ENCODE results near the gene TBX5. TPM values are rescaled to one million over a fixed set of nuclear protein-coding genes. Genes with fewer than 3 reads are reported as not detected.

The TBX5 gene
- total RNA-seq, 1 donor from 2014 or later = not detected

DNA sequence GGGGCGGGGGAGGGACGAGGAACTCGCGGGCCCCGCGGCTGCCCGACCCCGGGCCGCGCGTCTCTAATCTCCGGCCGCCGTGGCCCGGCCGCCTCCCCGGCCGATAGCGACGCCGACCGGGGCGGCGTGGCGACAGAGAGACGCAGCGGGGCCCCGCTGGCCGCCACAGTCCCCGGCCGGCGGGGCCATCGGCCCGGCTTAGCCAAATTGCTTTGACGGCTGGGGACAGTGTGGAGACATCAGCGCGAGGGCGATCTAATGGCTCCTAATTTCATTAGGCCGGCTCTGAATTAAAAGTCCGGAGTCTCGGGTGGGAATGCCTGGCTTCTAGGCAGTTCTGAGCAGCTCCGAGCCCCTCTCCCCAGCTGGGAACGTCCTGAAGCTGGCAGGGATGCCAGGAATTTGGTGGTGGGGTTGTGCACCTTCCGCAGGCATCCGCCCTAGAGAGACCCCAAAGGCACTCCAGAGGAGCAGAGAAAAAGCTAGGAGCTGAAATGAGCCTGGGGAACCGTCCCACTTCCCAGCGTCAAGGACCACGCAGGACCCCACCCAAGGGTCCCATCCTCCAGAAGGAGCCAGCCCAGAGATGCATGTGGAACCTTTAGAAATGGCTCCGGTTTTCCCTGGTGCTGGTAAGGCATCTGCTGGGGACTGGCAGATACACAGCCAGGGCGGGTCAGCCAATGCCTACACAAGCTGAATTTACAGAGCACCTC lies 9.6 kb downstream of the TBX5 start:
- Histone ChIP-seq H3K4me3 (ENCODE audit: low read depth, low read length) (no peak overlapping the region), H3K36me3 (ENCODE audit: control insufficient read depth, insufficient read depth, low read length) (no peaks in the 10 kb centered on the region), H3K27me3 (ENCODE audit: control insufficient read depth, insufficient read depth, low read length) (peaks cover 40% of the 10 kb centered on the region)
- TF ChIP-seq, protein P1, sequence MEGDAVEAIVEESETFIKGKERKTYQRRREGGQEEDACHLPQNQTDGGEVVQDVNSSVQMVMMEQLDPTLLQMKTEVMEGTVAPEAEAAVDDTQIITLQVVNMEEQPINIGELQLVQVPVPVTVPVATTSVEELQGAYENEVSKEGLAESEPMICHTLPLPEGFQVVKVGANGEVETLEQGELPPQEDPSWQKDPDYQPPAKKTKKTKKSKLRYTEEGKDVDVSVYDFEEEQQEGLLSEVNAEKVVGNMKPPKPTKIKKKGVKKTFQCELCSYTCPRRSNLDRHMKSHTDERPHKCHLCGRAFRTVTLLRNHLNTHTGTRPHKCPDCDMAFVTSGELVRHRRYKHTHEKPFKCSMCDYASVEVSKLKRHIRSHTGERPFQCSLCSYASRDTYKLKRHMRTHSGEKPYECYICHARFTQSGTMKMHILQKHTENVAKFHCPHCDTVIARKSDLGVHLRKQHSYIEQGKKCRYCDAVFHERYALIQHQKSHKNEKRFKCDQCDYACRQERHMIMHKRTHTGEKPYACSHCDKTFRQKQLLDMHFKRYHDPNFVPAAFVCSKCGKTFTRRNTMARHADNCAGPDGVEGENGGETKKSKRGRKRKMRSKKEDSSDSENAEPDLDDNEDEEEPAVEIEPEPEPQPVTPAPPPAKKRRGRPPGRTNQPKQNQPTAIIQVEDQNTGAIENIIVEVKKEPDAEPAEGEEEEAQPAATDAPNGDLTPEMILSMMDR (IDR thresholded peaks at IDR 0.05; ENCODE audit: insufficient read depth, low read length, severe bottlenecking) = no peak
- DNase-seq (ENCODE audit: low read depth) = no peak
- no peak for FAIRE-seq

GRCh38 chr12:114395755-114396152 lies 10.2 kb downstream of the TBX5 start:
- Histone ChIP-seq H3K4me3 (ENCODE audit: low read depth, low read length) (no peak overlapping the region), H3K36me3 (ENCODE audit: control insufficient read depth, insufficient read depth, low read length) (no peaks in the 10 kb centered on the region), H3K27me3 (ENCODE audit: control insufficient read depth, insufficient read depth, low read length) (peaks cover 37% of the 10 kb centered on the region)
- TF ChIP-seq, protein P1 (IDR thresholded peaks at IDR 0.05; ENCODE audit: insufficient read depth, low read length, severe bottlenecking) = no peak
- DNase-seq (ENCODE audit: low read depth) = peak; percentile 8
- FAIRE-seq = peak; percentile 7

GRCh38 chr12:114395233-114395632 lies 10.7 kb downstream of the TBX5 start:
- H3K27me3 ChIP-seq (ENCODE audit: control insufficient read depth, insufficient read depth, low read length) = peaks cover 37% of the 10 kb centered on the region
- TF ChIP-seq, protein P1 (IDR thresholded peaks at IDR 0.05; ENCODE audit: insufficient read depth, low read length, severe bottlenecking) = no peak
- H3K36me3 ChIP-seq (ENCODE audit: control insufficient read depth, insufficient read depth, low read length) = no peaks in the 10 kb centered on the region
- no peak for FAIRE-seq
- DNase-seq (ENCODE audit: low read depth) = no peak
- H3K4me3 ChIP-seq (ENCODE audit: low read depth, low read length) = no peak overlapping the region

- DNase-seq (ENCODE audit: low read depth) = no peak
- FAIRE-seq = no peak
- H3K36me3 ChIP-seq (ENCODE audit: control insufficient read depth, insufficient read depth, low read length) = no peaks in the 10 kb centered on the region
- H3K4me3 ChIP-seq (ENCODE audit: low read depth, low read length) = no peak overlapping the region
- peaks cover 27% of the 10 kb centered on the region for H3K27me3 ChIP-seq (ENCODE audit: control insufficient read depth, insufficient read depth, low read length)
- TF ChIP-seq, protein P1 (IDR thresholded peaks at IDR 0.05; ENCODE audit: insufficient read depth, low read length, severe bottlenecking) = no peak
These were observed 12.4 kb downstream of the TBX5 start for GRCh38 chr12:114393569-114393968.

GRCh38 chr12:114392909-114393308 lies 13.0 kb downstream of the TBX5 start:
- TF ChIP-seq, protein P1 (IDR thresholded peaks at IDR 0.05; ENCODE audit: insufficient read depth, low read length, severe bottlenecking) = no peak
- FAIRE-seq = no peak
- DNase-seq (ENCODE audit: low read depth) = no peak
- Histone ChIP-seq H3K27me3 (ENCODE audit: control insufficient read depth, insufficient read depth, low read length) (peaks cover 21% of the 10 kb centered on the region), H3K4me3 (ENCODE audit: low read depth, low read length) (no peak overlapping the region), H3K36me3 (ENCODE audit: control insufficient read depth, insufficient read depth, low read length) (no peaks in the 10 kb centered on the region)

DNA sequence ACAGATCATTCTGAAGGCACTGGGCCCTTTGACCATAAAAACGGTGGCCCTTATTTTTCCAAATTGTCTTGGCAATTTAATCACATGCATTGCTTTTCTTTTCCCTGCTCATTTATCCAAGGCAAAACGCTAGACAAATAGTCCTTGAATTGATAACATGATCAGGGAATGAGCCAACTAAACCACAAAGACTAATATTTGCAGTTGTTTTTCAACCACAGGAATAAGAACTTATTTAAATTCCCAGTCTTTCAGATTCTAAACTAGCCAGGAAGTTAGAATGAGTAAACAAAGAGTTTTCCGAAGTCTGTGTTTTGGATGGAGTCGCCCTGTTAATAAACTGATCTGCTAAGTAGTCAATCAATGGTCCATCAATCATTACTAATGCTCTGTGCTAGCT lies 14.9 kb downstream of the TBX5 start:
- Histone ChIP-seq H3K4me3 (ENCODE audit: low read depth, low read length) (no peak overlapping the region), H3K27me3 (ENCODE audit: control insufficient read depth, insufficient read depth, low read length) (peaks cover 10% of the 10 kb centered on the region), H3K36me3 (ENCODE audit: control insufficient read depth, insufficient read depth, low read length) (no peaks in the 10 kb centered on the region)
- DNase-seq (ENCODE audit: low read depth) (no peak), FAIRE-seq (no peak)
- TF ChIP-seq, protein P1 (IDR thresholded peaks at IDR 0.05; ENCODE audit: insufficient read depth, low read length, severe bottlenecking) = no peak

Measured in bronchial epithelial cell (primary cell).